Mesothelial cell of epicardium (in vitro differentiated cells): ENCODE data around the gene RRBP1. TPM values are rescaled to one million over a fixed set of nuclear protein-coding genes. Genes with fewer than 3 reads are reported as not detected.

Source experiments
- DNase-seq, 2 experiments: peaks; one replicate each; pipeline ENCODE4 v3.0.0; 2021; ENCODE audit warnings: low spot score in 2 of 2; ENCODE audit not compliant: unreplicated experiment in 2 of 2
- H3K27ac Mint-ChIP-seq: 2 replicates; pipeline ENCODE4 v1.8.0; 2021; ENCODE audit warnings: mixed read lengths
- H3K27me3 Mint-ChIP-seq: 2 replicates; pipeline ENCODE4 v1.8.0; 2021; ENCODE audit warnings: low read depth, mixed read lengths
- H3K36me3 Mint-ChIP-seq: 2 replicates; pipeline ENCODE4 v1.8.0; 2021; ENCODE audit warnings: mixed read lengths
- H3K4me1 Mint-ChIP-seq: 2 replicates; pipeline ENCODE4 v1.8.0; 2021; ENCODE audit warnings: mixed read lengths
- H3K4me3 Mint-ChIP-seq: 2 replicates; pipeline ENCODE4 v1.8.0; 2021; ENCODE audit warnings: mild to moderate bottlenecking, moderate library complexity, mixed read lengths
- H3K9me3 Mint-ChIP-seq: 2 replicates; pipeline ENCODE4 v1.8.0; 2021; ENCODE audit warnings: mixed read lengths
- total RNA-seq: library from RNA; stranded (reverse); gene quantifications from 3 replicates; pipeline ENCODE4 v1.2.1, GENCODE V29; 2021
- TF ChIP-seq, protein P1 (sequence below): fragments of 200-600 bp; sonication (generic); IDR thresholded peaks from one replicate; pipeline ENCODE4 v1.5.0; 2021; ENCODE audit warnings: antibody characterized with exemption; ENCODE audit not compliant: unreplicated experiment

Gene RRBP1
- total RNA-seq, 1 donor from 2014 or later: 211 TPM

DNA sequence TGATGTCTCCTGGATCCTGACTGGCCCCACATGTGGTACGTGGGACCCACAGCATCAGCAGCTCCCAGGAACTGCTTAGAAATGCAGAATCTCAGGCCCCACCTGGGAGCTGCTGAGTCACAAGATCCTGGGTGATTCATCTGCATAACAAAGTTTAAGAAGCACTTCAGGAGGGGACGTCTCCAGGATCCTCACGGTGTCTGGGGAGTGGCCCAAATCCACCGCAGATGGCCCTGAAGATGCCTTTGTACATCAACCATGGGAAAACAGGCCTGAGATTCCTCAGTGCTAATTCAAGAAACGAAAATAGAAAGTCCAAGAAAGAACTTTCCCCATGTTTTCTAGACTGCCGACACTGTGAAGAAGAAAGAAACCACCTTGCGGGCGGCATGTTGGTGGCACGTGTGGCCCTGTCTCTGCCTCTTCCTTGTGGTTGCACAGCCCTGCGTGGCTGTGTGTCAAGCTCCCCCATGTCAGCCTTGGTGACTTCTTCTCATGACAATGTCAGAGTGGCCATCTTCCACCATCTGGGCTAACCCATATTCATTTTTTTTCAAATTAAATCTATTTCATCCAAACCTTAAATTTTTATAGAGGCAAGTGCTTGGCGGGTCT, 26.1 kb downstream of the RRBP1 start:
- no peak for DNase-seq
- H3K9me3 Mint-ChIP-seq: no peaks in the 10 kb centered on the region
- H3K27ac Mint-ChIP-seq: no peak overlapping the region
- peaks cover 18% of the 10 kb centered on the region for H3K4me1 Mint-ChIP-seq
- TF ChIP-seq, protein P1, sequence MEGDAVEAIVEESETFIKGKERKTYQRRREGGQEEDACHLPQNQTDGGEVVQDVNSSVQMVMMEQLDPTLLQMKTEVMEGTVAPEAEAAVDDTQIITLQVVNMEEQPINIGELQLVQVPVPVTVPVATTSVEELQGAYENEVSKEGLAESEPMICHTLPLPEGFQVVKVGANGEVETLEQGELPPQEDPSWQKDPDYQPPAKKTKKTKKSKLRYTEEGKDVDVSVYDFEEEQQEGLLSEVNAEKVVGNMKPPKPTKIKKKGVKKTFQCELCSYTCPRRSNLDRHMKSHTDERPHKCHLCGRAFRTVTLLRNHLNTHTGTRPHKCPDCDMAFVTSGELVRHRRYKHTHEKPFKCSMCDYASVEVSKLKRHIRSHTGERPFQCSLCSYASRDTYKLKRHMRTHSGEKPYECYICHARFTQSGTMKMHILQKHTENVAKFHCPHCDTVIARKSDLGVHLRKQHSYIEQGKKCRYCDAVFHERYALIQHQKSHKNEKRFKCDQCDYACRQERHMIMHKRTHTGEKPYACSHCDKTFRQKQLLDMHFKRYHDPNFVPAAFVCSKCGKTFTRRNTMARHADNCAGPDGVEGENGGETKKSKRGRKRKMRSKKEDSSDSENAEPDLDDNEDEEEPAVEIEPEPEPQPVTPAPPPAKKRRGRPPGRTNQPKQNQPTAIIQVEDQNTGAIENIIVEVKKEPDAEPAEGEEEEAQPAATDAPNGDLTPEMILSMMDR: no peak
- H3K27me3 Mint-ChIP-seq: no peaks in the 10 kb centered on the region
- H3K4me3 Mint-ChIP-seq: no peak overlapping the region
- peaks cover 35% of the 10 kb centered on the region for H3K36me3 Mint-ChIP-seq

DNA sequence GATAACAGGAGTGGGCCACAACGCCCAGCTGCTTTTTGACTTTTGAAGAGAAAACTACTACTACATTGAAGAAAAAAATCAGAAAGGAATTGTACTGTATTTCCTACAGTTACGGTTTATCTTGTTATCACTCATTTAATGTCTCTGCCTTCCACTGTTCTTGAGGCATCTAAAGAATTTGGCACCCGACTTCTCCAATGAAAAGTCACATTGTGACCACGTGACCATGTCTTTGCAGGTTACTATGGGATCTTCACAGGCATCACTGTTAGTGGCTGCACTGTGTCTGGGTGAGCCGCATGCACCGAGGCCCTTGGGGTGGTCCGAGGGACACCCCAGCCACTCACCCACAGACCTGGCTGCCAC, 26.8 kb downstream of the RRBP1 start:
- Mint-ChIP-seq H3K4me1 (peaks cover 14% of the 10 kb centered on the region), H3K36me3 (peaks cover 32% of the 10 kb centered on the region), H3K9me3 (no peaks in the 10 kb centered on the region), H3K27me3 (no peaks in the 10 kb centered on the region), H3K4me3 (no peak overlapping the region), H3K27ac (peak overlapping the region; percentile 93)
- no peak for DNase-seq
- TF ChIP-seq, protein P1: peak; percentile 34

DNA sequence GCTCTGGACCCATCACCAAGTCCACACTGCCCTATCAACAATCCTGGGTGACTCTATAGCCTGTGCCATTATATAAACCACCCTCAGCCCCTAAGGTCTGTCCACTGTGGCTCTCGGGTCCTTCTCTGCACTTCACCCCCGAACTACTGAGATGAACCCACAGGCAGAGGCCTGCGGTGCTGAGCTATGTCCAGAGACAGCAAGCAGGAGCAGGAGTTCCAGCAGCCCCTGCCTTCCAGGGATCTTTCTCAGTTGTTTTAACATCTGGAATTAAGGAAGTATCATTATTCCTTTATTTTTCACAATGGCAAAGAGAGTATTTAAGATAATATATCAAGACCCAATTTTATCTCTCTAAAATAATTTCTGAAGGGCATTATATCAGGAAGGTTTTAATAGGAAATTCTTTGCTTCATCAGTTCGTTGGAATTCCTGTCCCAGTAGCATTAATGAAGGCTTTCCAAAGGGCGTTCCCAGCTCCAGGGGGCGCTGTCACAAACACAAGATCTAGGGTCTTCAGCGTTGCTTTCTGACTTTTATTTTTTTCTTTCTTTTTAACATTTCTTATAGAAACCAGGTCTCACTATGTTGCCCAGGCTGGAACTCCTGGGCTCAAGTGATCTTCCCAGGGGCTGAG, 27.3 kb downstream of the RRBP1 start:
- Mint-ChIP-seq H3K4me1 (peaks cover 14% of the 10 kb centered on the region), H3K36me3 (peaks cover 27% of the 10 kb centered on the region), H3K27ac (peak overlapping the region; percentile 93), H3K9me3 (no peaks in the 10 kb centered on the region), H3K4me3 (no peak overlapping the region), H3K27me3 (no peaks in the 10 kb centered on the region)
- peak in 1 of 2 experiments; percentile 77 for DNase-seq
- TF ChIP-seq, protein P1: peak; percentile 82

DNA sequence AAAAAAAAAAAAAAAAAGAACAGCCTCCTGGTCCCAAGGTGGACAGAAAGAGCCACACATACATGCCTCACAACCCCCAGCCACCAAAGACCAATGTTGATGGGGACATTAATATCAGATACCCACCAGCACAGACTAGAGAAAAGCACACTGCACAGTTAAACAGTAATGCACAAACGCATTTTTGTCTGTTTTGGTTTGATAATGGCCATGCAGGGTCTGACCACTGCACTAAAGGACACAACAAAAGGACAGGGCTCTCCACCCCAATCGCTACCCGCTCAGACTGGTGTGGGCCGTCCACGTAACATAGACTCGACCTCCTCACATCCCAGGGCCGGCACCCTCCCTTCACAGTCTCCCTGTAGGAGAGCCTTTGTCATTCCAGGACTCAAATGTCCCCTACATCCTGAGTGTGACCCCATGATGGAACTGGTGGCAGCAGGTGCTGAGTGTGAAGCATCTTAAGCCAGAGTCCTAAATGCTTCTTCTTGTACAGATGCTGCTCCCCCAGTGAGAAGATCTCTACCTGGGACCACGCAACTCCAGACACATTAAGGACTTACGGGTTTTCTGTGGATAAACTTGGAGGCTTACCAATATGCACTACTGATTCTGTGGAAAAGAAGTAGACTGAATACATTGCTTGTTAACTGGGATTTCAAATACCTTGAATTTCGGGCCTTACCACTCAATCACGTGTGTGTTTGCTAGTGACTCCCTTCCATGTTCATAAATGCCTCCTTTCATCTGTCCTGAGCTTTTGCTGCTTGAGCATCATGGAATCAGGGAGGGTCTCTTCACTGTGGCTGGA, 28.0 kb downstream of the RRBP1 start:
- Mint-ChIP-seq H3K27me3 (no peaks in the 10 kb centered on the region), H3K9me3 (no peaks in the 10 kb centered on the region), H3K36me3 (peaks cover 24% of the 10 kb centered on the region), H3K4me1 (peaks cover 17% of the 10 kb centered on the region), H3K4me3 (no peak overlapping the region), H3K27ac (peak overlapping the region; percentile 93)
- TF ChIP-seq, protein P1: no peak
- DNase-seq: no peak

DNA sequence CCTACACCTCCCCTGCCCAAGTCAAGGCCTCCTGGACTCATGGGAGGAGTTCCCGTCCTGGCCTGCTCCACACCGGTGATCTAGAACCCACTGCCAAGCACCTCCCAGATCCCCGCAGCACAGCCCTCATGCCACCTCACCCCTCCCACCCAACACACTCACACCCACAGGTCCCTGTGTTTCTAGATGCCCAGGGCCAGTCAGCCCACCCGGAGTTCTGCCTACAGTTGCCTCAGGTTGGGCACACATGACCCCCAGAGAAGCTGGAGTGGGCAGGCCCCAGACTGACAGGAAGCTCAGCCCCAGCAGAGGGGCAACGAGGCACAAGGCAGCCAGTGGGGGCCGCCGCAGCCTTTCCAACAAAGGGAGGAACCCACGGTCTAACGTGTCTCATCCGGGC, 29.6 kb downstream of the RRBP1 start:
- peaks cover 11% of the 10 kb centered on the region for H3K36me3 Mint-ChIP-seq
- peak overlapping the region; percentile 34 for H3K27ac Mint-ChIP-seq

More for the DNA sequence above, 29.6 kb downstream of the RRBP1 start:
- H3K4me3 Mint-ChIP-seq: no peak overlapping the region
- H3K27me3 Mint-ChIP-seq: no peaks in the 10 kb centered on the region
- H3K4me1 Mint-ChIP-seq: peaks cover 24% of the 10 kb centered on the region
- no peaks in the 10 kb centered on the region for H3K9me3 Mint-ChIP-seq
- TF ChIP-seq, protein P1: no peak
- DNase-seq: no peak
